Muscle layer of colon (tissue), 2 donors: Measurements from ENCODE around the gene ADAMTSL2.

Source experiments
- H3K27ac ChIP-seq: one replicate; pipeline ENCODE4 v1.7.0; 2013; ENCODE audit warnings: low read depth, mild to moderate bottlenecking, low read length, moderate library complexity
- H3K27me3 ChIP-seq, 2 donors: one replicate each; pipeline ENCODE4 v1.7.0; 2013; ENCODE audit warnings: low read length in 2 of 2, mild to moderate bottlenecking in 2 of 2; ENCODE audit not compliant: insufficient read depth in 2 of 2, control insufficient read depth in 1 of 2
- H3K36me3 ChIP-seq: one replicate; pipeline ENCODE4 v1.7.0; 2013; ENCODE audit warnings: mild to moderate bottlenecking, low read length; ENCODE audit not compliant: insufficient read depth
- H3K4me1 ChIP-seq: one replicate; pipeline ENCODE4 v1.7.0; 2013; ENCODE audit warnings: mild to moderate bottlenecking, low read length; ENCODE audit not compliant: insufficient read depth
- H3K4me3 ChIP-seq, 2 donors: one replicate each; pipeline ENCODE4 v1.7.0; 2013; ENCODE audit warnings: low read length in 2 of 2, low read depth in 1 of 2, mild to moderate bottlenecking in 1 of 2, moderate library complexity in 1 of 2
- H3K9ac ChIP-seq: one replicate; pipeline ENCODE4 v1.7.0; 2013; ENCODE audit warnings: low read length
- H3K9me3 ChIP-seq: one replicate; pipeline ENCODE4 v1.7.0; 2013; ENCODE audit warnings: mild to moderate bottlenecking, low read length
- donor health status: abdominal sarcoma.
- donor health status: Adenocarcinoma of cecum.

Gene ADAMTSL2

GRCh38 chr9:133591116-133591910 lies 56.8 kb downstream of the ADAMTSL2 start:
- Histone ChIP-seq H3K4me1 (peaks cover 2% of the 10 kb centered on the region), H3K27me3 (peaks cover 6 to 18% of the 10 kb centered on the region in 2 donors), H3K4me3 (no peak overlapping the region), H3K9ac (no peak overlapping the region), H3K27ac (no peak overlapping the region), H3K36me3 (no peaks in the 10 kb centered on the region), H3K9me3 (no peaks in the 10 kb centered on the region)

GRCh38 chr9:133591985-133592384 lies 57.5 kb downstream of the ADAMTSL2 start:
- H3K4me3 ChIP-seq: no peak overlapping the region
- H3K9me3 ChIP-seq: peaks cover 5% of the 10 kb centered on the region
- no peak overlapping the region for H3K9ac ChIP-seq
- H3K27ac ChIP-seq: no peak overlapping the region
- no peaks in the 10 kb centered on the region for H3K36me3 ChIP-seq
- H3K27me3 ChIP-seq: peaks cover 0 to 12% of the 10 kb centered on the region in 2 donors
- no peaks in the 10 kb centered on the region for H3K4me1 ChIP-seq

DNA sequence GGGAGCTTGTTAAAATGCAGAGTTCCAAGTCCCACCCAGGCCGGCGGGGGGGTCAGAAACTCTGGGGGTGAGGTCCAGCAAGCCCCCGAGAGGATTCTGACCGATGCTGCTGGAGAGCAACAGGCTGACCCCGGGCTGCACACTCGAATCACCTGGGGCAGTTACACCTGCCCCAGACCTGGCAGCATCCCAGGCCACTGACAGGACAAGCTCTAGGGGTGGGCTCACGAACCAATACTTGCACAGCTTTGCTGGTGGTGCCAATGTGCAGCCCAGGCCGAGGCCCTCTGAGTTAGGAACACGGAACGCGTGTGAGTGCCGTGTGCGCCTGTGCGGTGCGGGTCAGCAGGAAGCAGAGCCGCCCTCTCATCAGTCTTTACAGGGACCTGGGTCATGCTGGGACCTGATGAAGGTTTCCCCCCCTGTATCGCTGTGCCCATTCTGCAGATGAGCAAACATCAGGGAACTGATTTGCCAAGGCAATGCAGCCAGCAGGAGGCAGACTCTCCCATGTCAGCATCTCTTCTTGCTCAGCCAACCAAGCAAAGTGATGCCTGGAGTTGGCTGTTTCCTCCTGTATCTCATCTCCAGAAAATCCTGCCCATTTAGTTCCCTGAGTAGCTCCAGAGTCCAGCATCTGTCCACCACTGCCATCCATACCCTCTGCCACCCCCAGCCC lies 58.4 kb downstream of the ADAMTSL2 start:
- Histone ChIP-seq H3K9ac (no peak overlapping the region), H3K4me1 (no peaks in the 10 kb centered on the region), H3K4me3 (no peak overlapping the region), H3K27me3 (peaks cover 0 to 10% of the 10 kb centered on the region in 2 donors), H3K36me3 (no peaks in the 10 kb centered on the region), H3K9me3 (peaks cover 12% of the 10 kb centered on the region), H3K27ac (no peak overlapping the region)

- Histone ChIP-seq H3K9ac (no peak overlapping the region), H3K9me3 (peaks cover 12% of the 10 kb centered on the region), H3K4me1 (no peaks in the 10 kb centered on the region), H3K36me3 (no peaks in the 10 kb centered on the region), H3K27ac (no peak overlapping the region), H3K4me3 (no peak overlapping the region), H3K27me3 (peaks cover 0 to 10% of the 10 kb centered on the region in 2 donors)
These were observed 59.2 kb downstream of the ADAMTSL2 start for GRCh38 chr9:133593587-133594253.

DNA sequence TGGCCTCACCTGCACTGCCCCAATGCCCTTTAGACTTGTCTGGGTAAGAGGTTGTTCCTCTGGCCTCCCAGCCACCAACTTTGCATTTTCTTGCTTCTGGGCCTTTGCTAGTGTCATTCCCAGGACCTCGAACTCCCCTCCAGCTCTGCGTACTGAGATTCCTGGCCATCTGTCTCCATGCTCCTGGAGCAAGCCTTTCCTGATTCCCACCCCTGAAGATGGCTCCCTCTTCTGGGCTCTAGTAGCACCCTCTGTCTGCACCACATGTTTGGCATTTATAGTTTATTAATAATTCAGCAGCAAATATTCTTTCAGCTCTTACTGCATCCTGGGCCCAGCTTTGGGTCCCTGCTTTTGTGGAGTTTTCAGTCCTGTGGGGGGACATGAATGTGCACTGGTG lies 59.8 kb downstream of the ADAMTSL2 start:
- Histone ChIP-seq H3K9me3 (peaks cover 12% of the 10 kb centered on the region), H3K27me3 (peaks cover 0 to 10% of the 10 kb centered on the region in 2 donors), H3K9ac (no peak overlapping the region), H3K27ac (no peak overlapping the region), H3K4me3 (no peak overlapping the region), H3K36me3 (no peaks in the 10 kb centered on the region), H3K4me1 (no peaks in the 10 kb centered on the region)

DNA sequence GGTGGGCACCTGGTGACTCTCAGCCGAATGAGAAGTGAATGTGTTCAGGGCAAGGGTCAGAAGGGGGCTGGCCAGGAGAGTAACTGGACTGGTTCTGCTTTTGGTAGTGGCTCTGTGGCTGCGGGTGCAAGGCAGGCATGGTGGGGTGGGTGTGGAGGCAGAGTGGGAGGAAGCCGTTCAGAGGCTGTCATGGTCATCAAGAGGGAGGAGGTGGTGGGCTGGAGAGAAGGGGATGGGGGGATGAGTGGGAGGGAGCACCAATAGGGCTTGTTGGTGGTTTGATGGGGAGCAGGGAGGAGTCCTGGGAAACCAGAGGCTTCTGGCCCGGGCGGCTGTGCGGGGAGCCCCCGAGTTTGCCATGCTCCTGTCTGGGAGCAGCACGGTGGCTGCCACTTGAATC lies 61.4 kb downstream of the ADAMTSL2 start:
- no peak overlapping the region for H3K27ac ChIP-seq
- no peak overlapping the region for H3K9ac ChIP-seq
- H3K9me3 ChIP-seq: peaks cover 12% of the 10 kb centered on the region
- H3K36me3 ChIP-seq: no peaks in the 10 kb centered on the region
- peaks cover 0 to 10% of the 10 kb centered on the region in 2 donors for H3K27me3 ChIP-seq
- H3K4me3 ChIP-seq: no peak overlapping the region
- no peaks in the 10 kb centered on the region for H3K4me1 ChIP-seq

DNA sequence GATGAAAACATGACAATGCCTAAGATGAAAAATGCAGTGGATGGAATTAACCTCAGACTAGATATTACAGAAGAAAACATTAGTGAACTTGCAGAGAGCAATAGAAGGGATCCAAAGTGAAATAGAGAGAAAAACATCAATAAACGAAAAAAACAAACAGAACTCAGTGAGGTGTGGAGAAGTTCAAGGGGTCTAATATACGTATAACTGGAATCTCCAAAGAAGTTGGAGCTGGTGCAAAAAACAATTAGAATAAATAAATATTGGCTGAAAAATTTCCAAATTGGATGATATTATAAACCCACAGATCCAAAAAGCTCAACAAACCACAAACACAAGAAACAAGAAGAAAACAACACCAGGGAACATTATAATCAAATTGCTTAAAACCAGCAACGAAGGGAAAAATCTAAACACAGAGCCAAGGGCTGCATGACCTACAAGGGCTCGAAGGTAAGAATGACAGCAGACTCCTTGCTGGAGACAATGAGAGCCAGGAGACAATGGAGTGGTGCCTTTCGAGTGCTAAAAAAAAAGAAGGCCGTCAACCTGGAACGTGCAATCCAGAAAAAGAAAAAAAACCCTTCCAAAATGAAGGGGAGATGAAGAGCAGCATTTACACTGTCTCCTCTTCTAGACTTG lies 62.9 kb downstream of the ADAMTSL2 start:
- peaks cover 12% of the 10 kb centered on the region for H3K9me3 ChIP-seq
- no peak overlapping the region for H3K27ac ChIP-seq
- no peak overlapping the region for H3K4me3 ChIP-seq
- H3K27me3 ChIP-seq: peaks cover 0 to under 1% of the 10 kb centered on the region in 2 donors
- H3K4me1 ChIP-seq: no peaks in the 10 kb centered on the region
- no peaks in the 10 kb centered on the region for H3K36me3 ChIP-seq
- no peak overlapping the region for H3K9ac ChIP-seq

DNA sequence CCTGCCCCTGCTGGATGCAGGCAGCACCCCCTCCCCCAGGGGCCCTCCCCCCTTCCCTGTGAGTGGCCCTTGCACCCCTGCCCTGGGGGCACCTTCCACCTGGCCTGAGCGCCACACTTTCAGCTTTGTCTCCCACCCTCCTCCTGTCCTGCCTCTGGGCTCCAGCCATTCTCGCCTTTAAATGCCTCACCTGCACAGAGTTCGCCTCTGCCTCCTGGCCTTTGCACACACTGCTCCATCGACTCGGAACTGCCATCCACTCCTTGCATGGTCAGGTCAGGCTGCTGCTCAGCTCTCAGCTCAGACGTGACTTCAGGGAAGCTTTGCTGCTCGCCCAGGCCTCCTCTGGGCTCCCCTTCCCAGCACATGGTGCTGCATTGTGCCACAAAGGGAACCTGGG lies 64.5 kb downstream of the ADAMTSL2 start:
- Histone ChIP-seq H3K4me1 (no peaks in the 10 kb centered on the region), H3K36me3 (no peaks in the 10 kb centered on the region), H3K4me3 (no peak overlapping the region), H3K9me3 (peaks cover 12% of the 10 kb centered on the region), H3K27ac (no peak overlapping the region), H3K9ac (no peak overlapping the region), H3K27me3 (no peaks in the 10 kb centered on the region)

DNA sequence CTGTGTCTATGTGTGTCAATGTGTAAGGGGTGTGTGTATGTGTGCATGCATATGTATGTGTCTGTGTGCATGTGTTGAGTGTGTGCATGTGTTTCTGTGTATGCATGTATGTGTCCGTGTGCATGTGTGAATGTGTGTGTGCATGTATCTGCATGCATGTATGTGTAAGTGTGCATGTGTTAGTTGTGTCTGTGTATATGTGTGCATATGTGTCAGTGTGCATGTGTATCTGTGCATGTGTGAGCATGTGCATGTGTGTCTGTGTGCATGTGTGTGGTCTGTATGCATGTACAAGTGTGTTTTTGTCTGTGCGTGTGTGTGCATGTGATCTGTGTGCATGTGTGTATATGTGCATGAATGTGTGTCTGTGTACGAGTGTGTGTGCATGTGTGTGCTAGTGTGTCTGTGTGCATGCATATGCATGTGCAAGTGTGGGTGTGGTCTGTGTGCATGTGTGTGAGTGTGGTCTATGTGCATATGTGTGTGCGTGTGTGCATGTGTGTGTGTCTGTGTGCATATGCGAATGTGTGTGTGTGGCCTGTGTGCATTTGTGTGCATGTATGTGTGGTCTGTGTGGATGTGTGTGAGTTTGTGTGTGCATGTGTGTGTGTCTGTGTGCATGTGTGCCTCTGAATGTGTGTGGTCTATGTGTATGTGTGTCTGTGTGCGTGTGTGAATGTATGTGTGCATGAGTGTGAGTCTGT lies 65.1 kb downstream of the ADAMTSL2 start:
- Histone ChIP-seq H3K36me3 (no peaks in the 10 kb centered on the region), H3K4me1 (no peaks in the 10 kb centered on the region), H3K4me3 (no peak overlapping the region), H3K27me3 (peaks cover 0 to 6% of the 10 kb centered on the region in 2 donors), H3K27ac (no peak overlapping the region), H3K9ac (no peak overlapping the region), H3K9me3 (peaks cover 12% of the 10 kb centered on the region)

- Histone ChIP-seq H3K9me3 (peaks cover 12% of the 10 kb centered on the region), H3K4me3 (no peak overlapping the region), H3K27me3 (peaks cover 0 to 7% of the 10 kb centered on the region in 2 donors), H3K4me1 (no peaks in the 10 kb centered on the region), H3K9ac (no peak overlapping the region), H3K27ac (no peak overlapping the region), H3K36me3 (no peaks in the 10 kb centered on the region)
These were observed 66.2 kb downstream of the ADAMTSL2 start for GRCh38 chr9:133600739-133601138.

- H3K4me3 ChIP-seq: no peak overlapping the region
- H3K27ac ChIP-seq: no peak overlapping the region
- peaks cover 0 to 14% of the 10 kb centered on the region in 2 donors for H3K27me3 ChIP-seq
- no peaks in the 10 kb centered on the region for H3K4me1 ChIP-seq
- no peak overlapping the region for H3K9ac ChIP-seq
- H3K9me3 ChIP-seq: peaks cover 9% of the 10 kb centered on the region
- no peaks in the 10 kb centered on the region for H3K36me3 ChIP-seq
These were observed 67.2 kb downstream of the ADAMTSL2 start for GRCh38 chr9:133601746-133602145.
